Measurements from ENCODE around the gene SDK2. TPM values are rescaled to one million over a fixed set of nuclear protein-coding genes. Genes with fewer than 3 reads are reported as not detected.
A peak's percentile ranks its signal among the peaks of the same experiment; 100 is the strongest.

The SDK2 gene
- total RNA-seq, 1 experiment from 2014 or later: 0.67 TPM

- POLR2A ChIA-PET (ENCODE audit: low non-redundant PET): no interaction called here
- Histone ChIP-seq H3K27ac (ENCODE audit: low read depth, low read length, poor library complexity, severe bottlenecking) (no peak overlapping the region), H3K27me3 (replicated peaks; ENCODE audit: insufficient read depth, low read depth, low read length, poor library complexity) (no peaks in the 10 kb centered on the region), H3K4me3 (ENCODE audit: low read depth, low read length, poor library complexity, severe bottlenecking) (no peak overlapping the region), H3K4me1 (ENCODE audit: insufficient read depth, low read length, poor library complexity, severe bottlenecking) (no peaks in the 10 kb centered on the region), H3K36me3 (ENCODE audit: insufficient read depth, low read length, poor library complexity, severe bottlenecking) (no peaks in the 10 kb centered on the region), H3K9me3 (ENCODE audit: low read depth, low read length, poor library complexity, severe bottlenecking) (no peaks in the 10 kb centered on the region)
- DNase-seq (ENCODE audit: low spot score): no peak
- TF ChIP-seq EZH2 (IDR thresholded peaks at IDR 0.05; ENCODE audit: borderline replicate concordance, low read depth, low read length, poor library complexity, severe bottlenecking) (no peak), CTCF (conservative IDR thresholded peaks at IDR 0.05; ENCODE audit: low read depth, low read length) (0 out of 2 replicates have a peak, but pooled peaks have one; percentile 14)
- CTCF ChIA-PET: no interaction called here
- no TSS peak for BruUV-seq (replicated peaks)
- intact Hi-C loops (cut with micrococcal nuclease; ENCODE audit: unreplicated experiment): no loop called here
Measured at GRCh38 chr17:73585583-73585982, 58.7 kb downstream of the SDK2 start.

DNA sequence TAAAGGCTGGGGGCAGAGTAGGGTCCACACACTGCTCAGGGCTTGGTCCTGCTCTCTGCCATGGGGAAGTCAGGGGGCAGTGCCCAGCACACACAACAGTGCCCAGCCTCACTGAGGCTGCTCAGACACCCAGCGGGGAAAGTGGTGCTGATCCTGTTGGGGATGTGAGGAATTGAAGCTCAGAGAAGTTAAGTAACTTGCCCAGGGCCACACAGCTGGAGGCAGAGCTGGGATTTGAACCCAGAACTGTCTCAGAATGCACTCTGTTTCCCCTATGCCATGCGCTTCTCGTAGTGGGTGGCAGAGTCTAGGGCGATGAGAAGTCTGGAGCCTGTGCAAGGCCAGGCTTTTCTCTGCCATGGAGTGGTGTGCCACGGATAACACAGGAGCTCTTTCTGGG lies 59.3 kb downstream of the SDK2 start:
- H3K36me3 ChIP-seq (ENCODE audit: insufficient read depth, low read length, poor library complexity, severe bottlenecking): no peaks in the 10 kb centered on the region
- no peak for DNase-seq (ENCODE audit: low spot score)
- H3K4me3 ChIP-seq (ENCODE audit: low read depth, low read length, poor library complexity, severe bottlenecking): no peak overlapping the region
- ChIA-PET POLR2A (ENCODE audit: low non-redundant PET) (no interaction called here), CTCF (no interaction called here)
- no peaks in the 10 kb centered on the region for H3K9me3 ChIP-seq (ENCODE audit: low read depth, low read length, poor library complexity, severe bottlenecking)
- H3K27ac ChIP-seq (ENCODE audit: low read depth, low read length, poor library complexity, severe bottlenecking): no peak overlapping the region
- no peaks in the 10 kb centered on the region for H3K27me3 ChIP-seq (replicated peaks; ENCODE audit: insufficient read depth, low read depth, low read length, poor library complexity)
- no peaks in the 10 kb centered on the region for H3K4me1 ChIP-seq (ENCODE audit: insufficient read depth, low read length, poor library complexity, severe bottlenecking)
- intact Hi-C loops (cut with micrococcal nuclease; ENCODE audit: unreplicated experiment): no loop called here
- BruUV-seq (replicated peaks): no TSS peak
- no peak for TF ChIP-seq EZH2 (IDR thresholded peaks at IDR 0.05; ENCODE audit: borderline replicate concordance, low read depth, low read length, poor library complexity, severe bottlenecking)
- no peak for TF ChIP-seq CTCF (conservative IDR thresholded peaks at IDR 0.05; ENCODE audit: low read depth, low read length)

DNA sequence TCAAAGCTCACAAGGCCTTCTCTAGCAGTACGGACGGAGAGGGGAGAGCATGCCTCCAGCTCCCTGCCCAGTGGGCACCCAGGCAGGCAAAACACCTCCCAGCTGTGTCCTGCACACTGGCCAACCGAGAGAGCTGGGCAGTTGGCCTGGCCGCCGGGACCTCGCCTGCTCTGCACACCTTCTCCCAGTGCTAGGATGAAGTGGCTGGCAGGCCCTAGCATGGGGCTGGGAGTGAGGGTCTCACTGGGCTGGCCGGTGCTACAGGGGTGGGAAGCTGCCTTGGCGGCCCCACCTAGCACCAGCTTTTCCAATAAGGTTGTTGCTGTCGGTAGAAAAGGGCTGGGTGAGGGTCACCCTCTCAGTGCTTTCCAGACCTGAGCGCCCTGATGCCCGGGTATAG lies 60.2 kb downstream of the SDK2 start:
- no peaks in the 10 kb centered on the region for H3K9me3 ChIP-seq (ENCODE audit: low read depth, low read length, poor library complexity, severe bottlenecking)
- intact Hi-C loops (cut with micrococcal nuclease; ENCODE audit: unreplicated experiment): no loop called here
- ChIA-PET CTCF (no interaction called here), POLR2A (ENCODE audit: low non-redundant PET) (no interaction called here)
- TF ChIP-seq EZH2 (IDR thresholded peaks at IDR 0.05; ENCODE audit: borderline replicate concordance, low read depth, low read length, poor library complexity, severe bottlenecking): no peak
- no peak for TF ChIP-seq CTCF (conservative IDR thresholded peaks at IDR 0.05; ENCODE audit: low read depth, low read length)
- no peak for DNase-seq (ENCODE audit: low spot score)
- H3K4me3 ChIP-seq (ENCODE audit: low read depth, low read length, poor library complexity, severe bottlenecking): no peak overlapping the region
- H3K36me3 ChIP-seq (ENCODE audit: insufficient read depth, low read length, poor library complexity, severe bottlenecking): no peaks in the 10 kb centered on the region
- no TSS peak for BruUV-seq (replicated peaks)
- no peaks in the 10 kb centered on the region for H3K4me1 ChIP-seq (ENCODE audit: insufficient read depth, low read length, poor library complexity, severe bottlenecking)
- no peaks in the 10 kb centered on the region for H3K27me3 ChIP-seq (replicated peaks; ENCODE audit: insufficient read depth, low read depth, low read length, poor library complexity)
- H3K27ac ChIP-seq (ENCODE audit: low read depth, low read length, poor library complexity, severe bottlenecking): no peak overlapping the region
